NCI-H748 treated with DMSO at 0.1 percent for 48 hours (cell line): Measurements from ENCODE around the gene TOR4A.
"Not testable (repeated sequence)": the region's sequence is repeated elsewhere in the genome, so short reads cannot be mapped to it uniquely, and the experiment has no call there.

Experiments
- DNase-seq: peaks from one replicate; lab custom pipeline; 2025; lab: John Stamatoyannopoulos, UW

Gene TOR4A

GRCh38 chr9:137317718-137318511 is 40.4 kb downstream of the TOR4A start:
- no peak for DNase-seq

GRCh38 chr9:137318602-137319001 is 41.1 kb downstream of the TOR4A start:
- no peak for DNase-seq

GRCh38 chr9:137319011-137319738 is 41.6 kb downstream of the TOR4A start:
- DNase-seq, result no peak

DNA sequence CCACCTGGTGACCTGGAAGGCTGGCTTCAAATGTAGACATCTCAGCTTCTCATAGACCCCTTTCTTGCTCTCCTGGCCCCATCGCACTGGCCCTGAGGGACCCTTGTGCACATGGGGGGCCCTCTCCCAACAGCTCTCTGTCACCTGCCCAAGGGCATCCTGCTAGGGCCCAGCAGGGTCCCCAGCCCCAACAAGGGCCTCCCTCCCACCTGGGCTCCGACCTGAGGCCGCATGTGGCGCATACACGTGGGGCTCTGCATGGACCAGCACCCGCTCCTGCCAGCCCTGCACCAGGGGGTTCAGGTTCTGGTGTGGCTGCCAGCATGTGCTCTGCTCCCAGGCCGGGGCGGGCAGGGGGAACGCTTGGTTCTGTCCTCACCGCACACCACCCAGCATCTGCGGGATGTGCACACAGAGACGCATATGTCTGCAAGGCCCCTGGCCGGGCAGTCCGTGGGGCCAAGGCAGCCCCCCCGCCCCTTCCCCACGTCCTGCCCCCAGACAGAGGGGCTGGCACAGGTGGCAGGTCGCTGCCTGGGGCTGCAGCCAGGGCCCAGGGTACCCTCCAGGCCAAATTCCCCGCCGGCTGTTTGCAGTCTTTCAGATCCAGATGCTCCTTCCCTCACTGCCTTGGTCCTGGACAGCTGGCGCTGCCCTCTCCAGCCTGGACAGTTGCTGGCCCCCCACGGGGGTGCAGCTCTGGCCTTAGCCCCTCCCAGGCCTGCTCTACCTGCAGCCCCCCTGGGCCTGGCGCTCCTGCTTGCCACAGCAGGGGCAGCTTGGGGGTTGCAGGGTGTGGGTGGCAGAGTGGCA is 42.4 kb downstream of the TOR4A start:
- DNase-seq, result no peak

DNA sequence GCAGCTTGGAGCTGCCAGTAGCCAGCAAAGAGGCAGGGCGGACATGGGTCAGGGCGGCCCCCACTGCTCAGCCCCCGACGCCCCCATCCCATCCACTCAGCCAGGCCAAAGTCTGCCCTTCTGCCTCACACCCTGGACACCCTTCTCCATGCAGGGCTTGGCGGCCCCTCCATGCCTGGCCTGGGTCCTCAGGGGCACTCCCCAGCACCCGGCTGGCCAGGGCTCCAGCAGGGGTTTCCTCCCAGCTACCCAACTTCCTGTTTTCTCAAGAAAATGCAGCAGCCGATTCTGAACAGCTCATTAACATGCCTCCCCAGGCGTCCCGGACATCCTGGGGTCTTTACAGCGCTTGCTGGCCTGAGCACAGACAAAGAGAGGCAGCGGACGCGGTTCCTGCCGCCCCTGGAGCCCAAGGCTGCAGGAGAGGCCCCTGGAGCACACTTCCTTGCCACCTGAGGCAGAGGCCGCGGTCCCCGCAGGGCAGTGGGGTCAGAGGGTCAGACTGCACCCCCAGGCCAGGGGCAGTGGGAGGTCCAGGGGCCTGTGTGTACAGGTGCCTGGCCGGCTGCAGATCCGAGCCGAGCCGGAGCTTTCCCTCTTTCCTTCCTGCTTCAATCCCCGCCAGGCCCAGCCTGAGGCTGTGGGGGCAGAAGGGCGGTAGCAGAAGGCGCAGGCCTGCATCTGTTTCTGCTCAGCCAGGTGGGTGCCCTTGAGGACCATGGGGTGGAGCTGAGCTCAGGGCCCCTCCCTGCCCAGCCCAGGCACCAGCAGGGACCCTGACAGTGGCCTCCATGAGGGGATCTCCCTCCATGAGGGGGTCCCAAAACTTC is 43.2 kb downstream of the TOR4A start:
- DNase-seq, result no peak

DNA sequence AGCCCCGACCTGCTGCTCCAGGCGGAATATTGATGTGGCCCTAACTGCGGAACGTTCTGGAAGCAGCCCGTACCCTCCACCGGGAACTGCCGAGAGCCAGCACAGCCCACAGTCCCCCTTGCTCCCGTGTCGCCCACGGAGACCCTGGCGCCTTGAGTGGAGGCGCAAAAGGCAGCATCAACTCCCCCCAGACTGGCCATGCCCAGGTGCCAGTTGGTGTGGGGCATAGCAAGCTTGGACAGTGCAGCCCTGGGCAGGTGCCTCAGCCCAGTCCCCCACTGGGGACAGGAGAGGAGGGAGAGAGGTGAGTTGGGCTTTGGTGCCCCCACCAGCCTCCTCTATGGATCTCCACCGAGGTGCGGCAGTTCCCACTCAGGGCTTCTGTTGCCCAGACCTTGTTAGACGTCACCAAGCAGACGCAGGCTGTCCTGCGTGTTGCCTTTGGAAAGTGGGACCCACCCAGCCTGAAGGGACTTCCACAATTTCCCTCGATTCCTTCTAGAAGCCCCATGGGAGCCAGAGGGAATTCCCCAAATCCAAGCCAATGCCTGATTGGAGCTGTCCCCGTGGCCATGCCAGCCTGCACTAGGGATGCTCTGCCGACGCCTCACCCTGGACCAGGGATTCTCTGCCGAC is 44.3 kb downstream of the TOR4A start:
- no peak for DNase-seq

DNA sequence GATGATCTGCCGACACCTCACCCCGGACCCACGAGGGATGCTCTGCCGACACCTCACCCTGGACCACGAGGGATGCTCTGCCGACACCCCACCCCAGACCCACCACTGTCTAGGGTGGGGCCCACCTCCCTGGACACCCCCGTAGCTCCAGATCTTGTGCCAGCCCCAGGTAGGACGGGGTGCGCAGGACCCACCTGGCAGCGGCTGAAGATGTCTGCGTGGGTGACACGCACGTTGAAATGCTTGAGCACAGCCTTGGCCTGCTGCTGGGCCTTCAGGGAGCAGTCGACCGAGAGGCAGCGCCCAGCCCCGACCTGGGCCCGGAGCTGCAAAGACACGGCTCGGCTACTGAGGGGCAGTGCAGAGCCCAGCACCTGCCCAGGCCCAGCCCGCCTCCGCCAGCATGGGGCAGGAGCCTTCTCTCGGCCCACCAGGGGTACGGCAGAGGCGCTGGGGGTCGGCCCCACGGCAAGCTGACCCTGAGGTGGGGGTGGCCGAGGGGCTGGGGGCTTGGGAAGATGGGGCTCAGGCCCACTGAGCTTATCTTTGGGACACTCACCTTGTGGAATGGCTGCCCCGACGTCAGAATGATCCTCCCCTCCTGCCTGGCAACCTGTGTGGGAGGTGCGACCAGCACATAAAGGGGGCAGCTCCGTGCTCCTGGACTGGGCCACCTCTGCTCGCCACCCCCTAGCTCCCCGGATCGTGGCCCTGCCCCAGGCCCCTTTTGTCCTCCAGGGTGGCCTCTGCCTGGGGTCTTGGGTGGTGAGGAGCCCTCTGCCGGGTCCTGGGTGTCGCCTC is 46.2 kb downstream of the TOR4A start:
- no peak for DNase-seq

- no peak for DNase-seq
Observed at GRCh38 chr9:137325124-137325523, 47.6 kb downstream of the TOR4A start.

DNA sequence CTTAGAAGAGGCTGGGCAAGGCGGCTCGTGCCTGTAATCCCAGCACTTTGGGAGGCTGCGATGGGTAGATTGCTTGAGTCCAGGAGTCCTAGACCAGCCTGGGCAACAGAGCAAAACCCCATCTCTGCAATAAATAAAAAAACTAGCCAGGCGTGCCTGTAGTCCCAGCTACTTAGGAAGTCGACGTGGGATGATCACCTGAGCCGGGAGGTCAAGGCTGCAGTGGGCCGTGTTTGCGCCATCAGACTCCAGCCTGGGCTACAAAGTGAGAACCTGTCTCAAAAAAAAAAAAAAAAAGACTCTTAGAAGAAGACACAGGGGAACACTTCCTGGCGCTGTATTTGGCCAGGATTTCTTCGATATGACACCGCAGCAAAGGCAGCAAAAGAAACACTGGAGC is 48.3 kb downstream of the TOR4A start:
- no peak for DNase-seq

- DNase-seq, result no peak
Observed at GRCh38 chr9:137326445-137327065, 49.0 kb downstream of the TOR4A start.

DNA sequence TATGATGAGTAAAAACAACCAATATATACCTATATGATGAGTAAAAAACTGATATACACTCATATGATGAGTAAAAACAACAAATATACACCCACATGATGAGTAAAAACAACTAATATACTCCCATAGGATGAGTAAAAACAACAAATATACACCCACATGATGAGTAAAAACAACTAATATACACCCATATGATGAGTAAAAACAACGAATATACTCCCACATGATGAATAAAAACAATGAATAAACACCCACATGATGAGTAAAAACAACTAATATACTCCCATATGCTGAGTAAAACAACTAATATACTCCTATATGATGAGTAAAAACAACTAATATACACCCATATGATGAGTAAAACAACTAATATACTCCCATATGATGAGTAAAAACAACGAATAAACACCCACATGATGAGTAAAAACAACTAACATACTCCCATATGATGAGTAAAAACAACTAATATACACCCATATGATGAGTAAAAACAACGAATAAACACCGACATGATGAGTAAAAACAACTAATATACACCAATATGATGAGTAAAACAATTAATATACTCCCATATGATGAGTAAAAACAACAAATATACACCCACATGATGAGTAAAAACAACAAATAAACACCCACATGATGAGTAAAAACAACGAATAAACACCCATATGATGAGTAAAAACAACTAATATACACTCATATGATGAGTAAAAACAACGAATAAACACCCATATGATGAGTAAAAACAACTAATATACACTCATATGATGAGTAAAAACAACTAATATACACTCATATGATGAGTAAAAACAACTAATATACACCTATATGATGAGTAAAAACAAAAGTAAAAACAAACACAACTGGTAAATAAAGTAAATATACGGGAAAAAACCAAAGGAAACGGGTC is 50.4 kb downstream of the TOR4A start:
- not testable (repeated sequence) for DNase-seq

DNA sequence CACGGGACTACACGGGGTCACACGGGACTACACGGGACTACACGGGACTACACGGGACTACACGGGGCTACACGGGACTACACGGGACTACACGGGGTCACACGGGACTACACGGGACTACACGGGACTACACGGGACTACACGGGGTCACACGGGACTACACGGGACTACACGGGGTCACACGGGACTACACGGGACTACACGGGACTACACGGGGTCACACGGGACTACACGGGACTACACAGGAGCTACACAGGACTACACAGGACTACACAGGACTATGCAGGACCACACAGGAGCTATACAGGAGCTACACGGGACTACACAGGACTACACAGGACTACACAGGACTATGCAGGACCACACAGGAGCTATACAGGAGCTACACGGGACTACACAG is 52.1 kb downstream of the TOR4A start:
- not testable (repeated sequence) for DNase-seq

DNA sequence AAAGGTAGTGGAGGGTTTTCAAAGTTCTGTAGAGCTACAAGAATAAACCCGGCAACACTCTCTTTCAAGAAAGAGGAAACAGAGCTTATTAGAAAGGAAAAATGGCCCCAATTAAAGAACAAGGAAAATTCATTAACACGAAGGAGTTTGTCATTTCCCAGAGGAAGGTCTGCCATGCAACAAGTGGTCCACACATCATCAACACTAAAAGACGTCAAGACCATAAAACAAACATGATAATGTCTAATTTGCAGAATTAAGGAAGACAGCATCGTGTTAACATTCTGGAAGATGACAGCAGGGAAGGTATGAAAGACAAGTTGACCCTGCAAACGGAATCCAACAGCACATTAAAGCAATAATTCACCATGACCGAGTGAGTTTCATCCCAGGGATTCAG is 53.2 kb downstream of the TOR4A start:
- no peak for DNase-seq

DNA sequence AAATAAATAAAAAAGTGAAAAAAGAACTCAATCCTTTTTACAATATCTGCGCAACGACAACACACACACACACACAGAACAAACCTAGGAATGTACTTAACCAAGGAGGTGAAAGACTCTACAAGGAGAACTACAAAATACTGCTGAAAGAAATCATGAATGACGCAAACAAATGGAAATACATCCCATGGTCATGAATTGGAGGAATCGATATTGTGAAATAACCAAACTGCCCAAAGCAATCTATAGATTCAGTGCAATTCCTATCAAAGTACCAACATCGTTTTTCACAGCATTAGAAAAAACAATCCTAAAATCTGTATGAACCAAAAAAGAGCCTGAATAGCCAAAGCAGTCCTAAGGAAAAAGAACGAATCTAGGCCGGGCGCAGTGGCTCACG is 54.4 kb downstream of the TOR4A start:
- no peak for DNase-seq
